CD8-positive, alpha-beta memory T cell (primary cell): ENCODE results near the gene PARL. TPM values are rescaled to one million over a fixed set of nuclear protein-coding genes. Genes with fewer than 3 reads are reported as not detected.
A peak's percentile ranks its signal among the peaks of the same experiment; 100 is the strongest.

Experiments used
- CTCF ChIA-PET: fragments of 350-600 bp; sonication (Branson Sonifier 250); formaldehyde crosslinking; loops from one replicate; lab custom pipeline; 2021; ENCODE audit warnings: antibody characterized with exemption; lab: Charles Lee
- POLR2A ChIA-PET: fragments of 350-600 bp; sonication (Branson Sonifier 250); formaldehyde crosslinking; loops from one replicate; lab custom pipeline; 2021; ENCODE audit warnings: antibody characterized with exemption; lab: Charles Lee
- DNase-seq, 5 donors: peaks; one replicate each; pipeline versions ENCODE4 v3.0.0 to v3.0.0-alpha.2; 2020 to 2022; ENCODE audit warnings: mixed read lengths in 1 of 5
- H3K27ac ChIP-seq: one replicate; pipeline ENCODE4 v1.7.0; 2013; ENCODE audit warnings: low read depth, mild to moderate bottlenecking, low read length, moderate library complexity
- H3K27me3 ChIP-seq: 2 replicates; pipeline ENCODE4 v1.7.0; 2013; ENCODE audit warnings: low read length, mild to moderate bottlenecking; ENCODE audit not compliant: insufficient read depth, poor library complexity, severe bottlenecking
- H3K36me3 ChIP-seq: 2 replicates; pipeline ENCODE4 v1.7.0; 2013; ENCODE audit warnings: mild to moderate bottlenecking, low read length, moderate library complexity; ENCODE audit not compliant: insufficient read depth
- H3K4me1 ChIP-seq: 2 replicates; pipeline ENCODE4 v1.7.0; 2013; ENCODE audit warnings: mild to moderate bottlenecking, low read length, moderate library complexity; ENCODE audit not compliant: insufficient read depth
- H3K4me3 ChIP-seq: 2 replicates; pipeline ENCODE4 v1.7.0; 2013; ENCODE audit warnings: mild to moderate bottlenecking, low read length
- H3K9me3 ChIP-seq: 2 replicates; pipeline ENCODE4 v1.7.0; 2013; ENCODE audit warnings: mild to moderate bottlenecking, low read length
- H3K27ac Mint-ChIP-seq, 8 donors: one replicate each; pipeline ENCODE4 v1.8.0; 2020 to 2021; ENCODE audit warnings: mixed read lengths in 8 of 8, mild to moderate bottlenecking in 6 of 8, inconsistent platforms in 3 of 8, moderate library complexity in 3 of 8
- H3K27me3 Mint-ChIP-seq, 2 donors: one replicate each; pipeline ENCODE4 v1.8.0; 2020 to 2021; ENCODE audit warnings: mixed read lengths in 2 of 2, mild to moderate bottlenecking in 1 of 2, moderate library complexity in 1 of 2
- H3K36me3 Mint-ChIP-seq, 3 donors: one replicate each; pipeline ENCODE4 v1.8.0; 2020 to 2021; ENCODE audit warnings: mixed read lengths in 3 of 3, inconsistent platforms in 1 of 3, mild to moderate bottlenecking in 1 of 3
- H3K4me1 Mint-ChIP-seq, 3 donors: one replicate each; pipeline ENCODE4 v1.8.0; 2020 to 2021; ENCODE audit warnings: mixed read lengths in 3 of 3, inconsistent platforms in 1 of 3, mild to moderate bottlenecking in 1 of 3
- H3K4me3 Mint-ChIP-seq, 7 donors: one replicate each; pipeline ENCODE4 v1.8.0; 2020 to 2021; ENCODE audit warnings: mixed read lengths in 7 of 7, mild to moderate bottlenecking in 6 of 7, moderate library complexity in 4 of 7, inconsistent platforms in 2 of 7
- H3K9me3 Mint-ChIP-seq, 5 donors: one replicate each; pipeline ENCODE4 v1.8.0; 2020 to 2022; ENCODE audit warnings: mixed read lengths in 5 of 5, mild to moderate bottlenecking in 3 of 5, moderate library complexity in 2 of 5, inconsistent platforms in 1 of 5
- polyA plus RNA-seq: library from polyadenylated mRNA; unstranded; fragments of 300-500 nt; fragmentation: Illumina TruSeq; gene quantifications from one replicate; pipeline ENCODE4 v1.2.3, GENCODE V29; 2021
- total RNA-seq, 2 experiments: library from RNA; stranded (reverse); gene quantifications; one replicate each; pipeline ENCODE4 v1.2.3, GENCODE V29; 2021

The PARL gene
- total and polyA plus RNA-seq, 3 experiments from 2014 or later = 93.4 to 98.1 (median 95.9) TPM

DNA sequence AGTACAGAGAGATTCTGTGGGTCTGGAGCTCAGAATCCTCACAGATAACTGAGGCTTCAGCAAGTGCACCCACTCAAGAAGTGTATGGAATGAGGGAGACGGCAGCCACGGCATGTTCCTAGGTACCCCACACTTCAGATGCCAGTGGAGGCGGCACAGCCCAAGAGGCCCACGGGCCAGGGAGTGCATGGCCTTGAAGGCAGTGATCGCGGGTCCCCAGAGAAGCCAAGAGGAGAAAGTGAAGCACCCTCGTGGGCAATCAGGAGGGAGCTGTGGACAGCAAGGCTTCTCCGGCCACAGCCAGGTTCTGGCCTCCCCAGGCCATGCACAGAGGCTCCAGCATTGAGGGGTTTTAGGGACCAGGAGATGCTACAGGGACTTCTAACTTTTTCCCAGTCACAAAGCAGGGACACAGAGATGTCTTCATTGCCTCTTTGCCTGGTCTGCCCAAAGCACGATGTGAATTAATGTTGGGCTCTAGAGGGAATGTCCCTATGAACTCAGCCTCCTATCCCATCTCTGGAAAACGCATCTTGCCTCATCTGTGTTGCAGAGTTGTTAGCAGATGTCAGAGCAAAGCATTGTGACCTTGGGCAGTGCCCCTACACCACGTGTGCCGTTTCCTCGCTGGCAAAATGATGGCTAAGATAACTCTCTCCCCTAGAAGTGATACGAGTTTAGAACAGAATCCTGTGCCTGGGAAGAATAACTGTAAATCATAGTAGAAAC lies 56.7 kb downstream of the PARL start:
- Mint-ChIP-seq H3K27me3 (no peaks in the 10 kb centered on the region), H3K4me3 (peak overlapping the region in 1 of 7 donors; percentile 25), H3K9me3 (no peaks in the 10 kb centered on the region), H3K27ac (peak overlapping the region in 3 of 8 donors; percentile 38 to 71 (median 48)), H3K4me1 (peaks cover 11 to 18% (median 15%) of the 10 kb centered on the region in 3 donors), H3K36me3 (peaks cover 0 to 40% (median 5%) of the 10 kb centered on the region in 3 donors)
- no peak overlapping the region for H3K4me3 ChIP-seq
- H3K9me3 ChIP-seq = no peaks in the 10 kb centered on the region
- H3K27ac ChIP-seq = no peak overlapping the region
- H3K4me1 ChIP-seq = peaks cover 10% of the 10 kb centered on the region
- no peaks in the 10 kb centered on the region for H3K36me3 ChIP-seq
- CTCF ChIA-PET = interaction anchor here (1.1 to 1.8 kb wide), 3 partner anchors 32 to 190 kb away, joined by 4 to 7 read pairs (median 4); partner anchors contain the start of genes ABCC5 and PARL
- no peaks in the 10 kb centered on the region for H3K27me3 ChIP-seq
- DNase-seq = no peak
- POLR2A ChIA-PET = no interaction called here

DNA sequence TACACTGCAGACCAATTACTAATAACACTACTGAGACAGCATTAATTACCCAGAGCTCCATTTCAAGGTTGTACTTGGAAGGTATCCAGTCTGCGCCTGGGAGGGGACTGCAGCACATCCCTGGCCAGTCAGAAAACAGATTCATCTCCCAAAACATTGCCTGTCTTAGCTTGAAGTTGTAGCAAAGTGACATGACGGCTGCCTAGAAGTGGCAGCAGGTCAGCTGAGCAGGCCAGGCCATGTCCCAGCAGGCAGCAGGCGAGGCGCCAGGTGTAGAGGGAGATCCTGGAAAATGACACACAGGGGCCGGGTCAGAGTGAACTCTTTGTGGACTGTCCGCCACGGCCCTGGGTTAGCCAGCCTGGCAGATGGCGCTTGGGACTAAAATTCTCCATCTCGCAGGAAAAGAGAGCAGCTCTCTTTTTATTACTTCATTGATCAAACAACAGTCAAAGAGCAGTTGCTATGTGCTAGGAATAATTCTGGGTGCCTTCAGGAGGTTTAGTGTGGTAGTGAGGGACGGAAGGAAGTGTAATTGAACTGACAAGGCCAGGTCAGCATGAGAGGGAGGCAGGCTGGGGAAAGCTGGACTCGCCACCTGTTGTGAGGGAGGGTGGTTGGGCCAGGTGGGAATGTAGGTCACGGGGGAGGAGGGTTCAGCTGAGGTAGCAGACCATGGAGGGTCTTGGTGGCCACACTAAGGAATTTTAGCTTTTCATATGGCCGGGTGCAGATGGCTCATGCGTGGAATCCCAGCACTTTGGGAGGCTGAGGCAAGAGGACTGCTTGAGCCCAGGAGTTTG lies 58.0 kb downstream of the PARL start:
- Mint-ChIP-seq H3K27me3 (no peaks in the 10 kb centered on the region), H3K4me1 (peaks cover 11 to 23% (median 19%) of the 10 kb centered on the region in 3 donors), H3K27ac (peak overlapping the region in 6 of 8 donors; percentile 4 to 72 (median 34)), H3K9me3 (no peaks in the 10 kb centered on the region), H3K4me3 (peak overlapping the region; percentile 63 to 88 (median 80)), H3K36me3 (peaks cover 0 to 30% (median 2%) of the 10 kb centered on the region in 3 donors)
- Histone ChIP-seq H3K9me3 (no peaks in the 10 kb centered on the region), H3K4me1 (peaks cover 10% of the 10 kb centered on the region), H3K4me3 (no peak overlapping the region), H3K27me3 (no peaks in the 10 kb centered on the region), H3K36me3 (no peaks in the 10 kb centered on the region), H3K27ac (no peak overlapping the region)
- POLR2A ChIA-PET = no interaction called here
- CTCF ChIA-PET = interaction anchor here (1.1 to 2.0 kb wide), 6 partner anchors 9 to 191 kb away, joined by 4 to 7 read pairs (median 4); partner anchors contain the start of genes ABCC5 and PARL
- DNase-seq = peak in 1 of 5 donors; percentile 9

DNA sequence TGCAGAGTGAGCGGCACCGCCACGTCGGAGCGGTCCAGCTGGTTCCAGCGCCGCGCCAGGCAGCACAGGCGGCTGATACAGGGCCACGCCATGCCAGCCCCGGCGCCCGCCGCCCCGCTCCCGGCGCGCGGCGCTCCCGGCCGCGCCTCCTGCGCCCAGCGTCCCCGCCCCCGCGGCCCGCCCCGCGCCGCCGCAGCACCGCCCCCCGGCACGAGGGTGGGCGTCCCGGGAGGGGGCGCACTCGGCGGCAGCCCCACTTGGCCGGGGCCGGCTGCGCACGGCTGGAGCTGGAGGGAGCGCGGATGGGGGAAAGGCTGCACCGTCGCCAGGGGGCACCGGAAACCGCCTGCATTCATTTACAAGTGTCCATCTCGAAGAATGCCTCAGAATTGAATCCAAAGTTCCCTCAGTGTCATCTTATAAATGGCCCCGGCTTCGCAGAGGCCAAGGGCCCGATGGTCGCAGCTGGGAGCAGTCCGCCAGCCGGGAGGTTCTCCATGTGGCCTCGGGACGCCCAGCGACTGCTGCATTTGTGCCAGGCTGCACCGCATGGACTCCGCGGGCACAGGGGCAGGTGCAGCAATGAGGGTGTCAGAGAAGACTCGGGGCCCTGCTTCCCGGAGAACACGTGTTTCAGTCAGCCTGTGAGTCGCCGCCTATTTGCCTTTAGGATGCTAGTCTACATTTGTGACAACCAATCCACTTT lies 59.1 kb downstream of the PARL start, which contains the start of gene MAP6D1:
Gene MAP6D1, minus strand, starts transcription at position 122 of the 706 bp plus-strand sequence. Its CDS starts 30 bp downstream, at position 92.
- peaks cover 11 to 23% (median 19%) of the 10 kb centered on the region in 3 donors for H3K4me1 Mint-ChIP-seq
- peaks cover 0 to 23% (median 2%) of the 10 kb centered on the region in 3 donors for H3K36me3 Mint-ChIP-seq
- no peaks in the 10 kb centered on the region for H3K27me3 Mint-ChIP-seq
- peaks cover 10% of the 10 kb centered on the region for H3K4me1 ChIP-seq
- DNase-seq = peak; percentile 24 to 71 (median 40)
- H3K27ac ChIP-seq = no peak within 1 kb of the TSS
- no peaks in the 10 kb centered on the region for H3K9me3 Mint-ChIP-seq
- H3K27me3 ChIP-seq = no peaks in the 10 kb centered on the region
- H3K27ac Mint-ChIP-seq = peak within 1 kb of the TSS in 7 of 8 donors; percentile 16 to 90 (median 62)
- H3K4me3 ChIP-seq = peak within 1 kb of the TSS; percentile 46
- peak within 1 kb of the TSS; percentile 77 to 90 (median 82) for H3K4me3 Mint-ChIP-seq
- no peaks in the 10 kb centered on the region for H3K36me3 ChIP-seq
- ChIA-PET POLR2A (interaction anchor here (2.1 kb wide), 1 partner anchor 10 kb away, joined by 10 read pairs; no protein-coding TSS in a partner anchor), CTCF (interaction anchor here (1.3 to 2.5 kb wide), 5 partner anchors 8 to 66 kb away, joined by 4 to 8 read pairs (median 4); partner anchors contain the start of gene PARL)
- H3K9me3 ChIP-seq = no peaks in the 10 kb centered on the region

DNA sequence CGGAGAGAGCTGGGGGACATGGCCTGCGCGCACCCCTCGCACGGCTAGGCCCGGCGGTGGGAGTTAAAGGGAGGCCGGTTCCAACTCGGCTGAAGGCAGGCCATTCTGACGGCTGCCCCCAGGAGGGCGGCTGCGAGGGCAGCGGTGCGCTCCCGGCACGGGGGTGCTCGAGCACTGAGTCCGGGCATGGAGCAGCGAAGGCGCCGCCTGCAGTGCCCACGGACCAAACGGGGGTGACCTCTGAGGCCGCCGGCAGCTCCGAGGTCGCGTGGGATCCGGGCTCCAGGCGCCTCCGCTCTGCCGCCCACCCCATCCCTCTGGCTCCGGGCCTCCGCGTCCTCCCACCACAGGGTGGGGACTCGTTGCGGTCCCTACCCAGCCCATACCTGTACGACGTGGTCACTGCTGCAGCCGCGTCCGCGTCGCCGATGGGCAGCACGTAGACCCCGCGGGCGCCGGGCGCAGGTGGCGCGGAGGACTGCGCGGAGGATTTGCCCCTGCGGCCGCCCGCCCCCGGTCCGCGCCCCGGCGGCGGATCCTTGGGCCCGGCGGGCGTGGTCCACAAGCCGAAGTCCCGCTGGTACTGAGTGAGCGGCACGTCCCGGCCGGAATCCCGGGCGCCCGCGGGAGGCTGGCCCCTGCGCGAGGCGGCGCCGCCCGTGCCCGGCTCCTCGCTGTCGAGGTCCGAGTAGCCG lies 59.8 kb downstream of the PARL start:
- ChIA-PET POLR2A (interaction anchor here (2.1 kb wide), 1 partner anchor 9 kb away, joined by 10 read pairs; no protein-coding TSS in a partner anchor), CTCF (interaction anchor here (1.3 to 2.5 kb wide), 3 partner anchors 7 to 60 kb away, joined by 4 to 8 read pairs (median 6); partner anchors contain the start of gene PARL)
- peaks cover 11 to 23% (median 19%) of the 10 kb centered on the region in 3 donors for H3K4me1 Mint-ChIP-seq
- H3K36me3 Mint-ChIP-seq = peaks cover 0 to 17% (median under 1%) of the 10 kb centered on the region in 3 donors
- H3K27ac Mint-ChIP-seq = peak overlapping the region in 3 of 8 donors; percentile 51 to 76 (median 72)
- H3K27me3 ChIP-seq = no peaks in the 10 kb centered on the region
- peak overlapping the region; percentile 76 to 90 (median 82) for H3K4me3 Mint-ChIP-seq
- peak in 3 of 5 donors; percentile 21 to 51 (median 24) for DNase-seq
- peak overlapping the region; percentile 46 for H3K4me3 ChIP-seq
- H3K36me3 ChIP-seq = no peaks in the 10 kb centered on the region
- no peak overlapping the region for H3K27ac ChIP-seq
- peaks cover 10% of the 10 kb centered on the region for H3K4me1 ChIP-seq
- no peaks in the 10 kb centered on the region for H3K27me3 Mint-ChIP-seq
- H3K9me3 ChIP-seq = no peaks in the 10 kb centered on the region
- no peaks in the 10 kb centered on the region for H3K9me3 Mint-ChIP-seq

DNA sequence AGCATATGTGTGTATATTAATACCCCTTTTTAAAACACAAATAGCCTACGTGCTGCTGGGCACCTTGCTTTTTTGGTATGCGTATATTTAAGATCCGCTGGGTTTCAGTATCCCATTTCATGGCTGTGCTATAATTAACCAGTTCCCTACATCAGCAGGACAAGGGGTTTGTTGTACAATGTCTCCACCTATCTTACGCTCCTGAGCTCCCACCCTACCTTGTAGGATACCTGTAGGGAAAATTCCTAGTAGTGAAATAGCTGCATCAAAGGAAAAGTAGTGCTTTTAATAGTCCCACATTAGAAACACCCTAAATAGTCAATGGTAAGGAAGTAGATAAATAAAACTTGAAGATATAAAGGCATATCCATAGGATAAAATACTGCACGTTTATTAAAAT lies 60.7 kb downstream of the PARL start:
- H3K27ac Mint-ChIP-seq = peak overlapping the region in 5 of 8 donors; percentile 21 to 76 (median 68)
- DNase-seq = no peak
- peak overlapping the region; percentile 76 to 90 (median 82) for H3K4me3 Mint-ChIP-seq
- H3K9me3 ChIP-seq = no peaks in the 10 kb centered on the region
- H3K4me3 ChIP-seq = no peak overlapping the region
- H3K36me3 Mint-ChIP-seq = peaks cover 0 to 10% (median 0%) of the 10 kb centered on the region in 3 donors
- peaks cover 11 to 23% (median 19%) of the 10 kb centered on the region in 3 donors for H3K4me1 Mint-ChIP-seq
- POLR2A ChIA-PET = interaction anchor here (2.1 kb wide), 1 partner anchor 8 kb away, joined by 10 read pairs; no protein-coding TSS in a partner anchor
- peaks cover 10% of the 10 kb centered on the region for H3K4me1 ChIP-seq
- no peak overlapping the region for H3K27ac ChIP-seq
- CTCF ChIA-PET = interaction anchor here (2.1 to 2.5 kb wide), 2 partner anchors 9 to 61 kb away, joined by 5 to 8 read pairs; partner anchors contain the start of gene PARL
- H3K36me3 ChIP-seq = no peaks in the 10 kb centered on the region
- no peaks in the 10 kb centered on the region for H3K27me3 Mint-ChIP-seq
- no peaks in the 10 kb centered on the region for H3K9me3 Mint-ChIP-seq
- no peaks in the 10 kb centered on the region for H3K27me3 ChIP-seq

DNA sequence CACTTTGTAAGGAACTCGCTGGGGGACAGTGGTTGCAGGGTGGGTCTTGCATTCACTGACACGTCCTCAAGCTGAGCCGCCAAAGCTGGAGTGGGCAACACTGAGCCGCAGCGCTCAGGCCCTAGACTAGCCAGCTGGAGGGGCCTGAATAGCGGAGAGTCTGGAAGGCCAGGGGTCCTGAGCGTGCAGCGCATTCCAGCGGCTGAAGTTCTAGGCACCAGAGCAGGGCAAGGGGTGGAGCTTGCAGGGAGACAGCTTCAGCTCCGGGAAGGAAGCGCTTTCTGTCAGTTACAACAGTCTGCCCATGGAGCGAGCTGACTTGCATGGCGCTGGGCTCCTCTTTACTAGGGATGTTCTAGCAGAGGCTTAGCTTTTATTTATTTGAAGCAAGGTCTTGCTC lies 62.0 kb downstream of the PARL start:
- Histone ChIP-seq H3K27me3 (no peaks in the 10 kb centered on the region), H3K4me1 (peaks cover 10% of the 10 kb centered on the region), H3K9me3 (no peaks in the 10 kb centered on the region), H3K36me3 (no peaks in the 10 kb centered on the region), H3K4me3 (no peak overlapping the region), H3K27ac (no peak overlapping the region)
- DNase-seq = no peak
- Mint-ChIP-seq H3K9me3 (no peaks in the 10 kb centered on the region), H3K4me3 (peak overlapping the region in 4 of 7 donors; percentile 33 to 74 (median 48)), H3K36me3 (peaks cover 0 to 3% (median 0%) of the 10 kb centered on the region in 3 donors), H3K4me1 (peaks cover 11 to 23% (median 19%) of the 10 kb centered on the region in 3 donors), H3K27me3 (no peaks in the 10 kb centered on the region), H3K27ac (no peak overlapping the region)
- ChIA-PET POLR2A (no interaction called here), CTCF (interaction anchor here (1.2 to 2.5 kb wide), 3 partner anchors 7 to 62 kb away, joined by 4 to 8 read pairs (median 5); partner anchors contain the start of gene PARL)
